Activated CD4-positive, alpha-beta T cell treated with anti-CD3 and anti-CD28 coated beads, Interleukin-2, amount 50 U/mL, for 1 hour (primary cell): ENCODE results near the gene NR1I3.

ENCODE experiments used
- DNase-seq: peaks from one replicate; pipeline ENCODE4 v3.0.0-alpha.2; 2020

Gene NR1I3

GRCh38 chr1:161216945-161217712, 20.9 kb downstream of the NR1I3 start:
- no peak for DNase-seq

- no peak for DNase-seq
These were observed 22.9 kb downstream of the NR1I3 start, which contains the start of gene FCER1G for GRCh38 chr1:161215076-161215475. Gene FCER1G, plus strand, starts transcription at chr1:161215295. Its CDS starts 27 bp downstream, at chr1:161215322.

- no peak for DNase-seq
These were observed 23.6 kb downstream of the NR1I3 start for GRCh38 chr1:161214369-161214768.

- peak; percentile 70 for DNase-seq
These were observed 28.1 kb downstream of the NR1I3 start for GRCh38 chr1:161209790-161210409.

- DNase-seq: no peak
These were observed 30.8 kb downstream of the NR1I3 start for GRCh38 chr1:161207173-161207572.

- no peak for DNase-seq
These were observed 31.4 kb downstream of the NR1I3 start for GRCh38 chr1:161206411-161207140.

- DNase-seq: peak; percentile 95
These were observed 35.9 kb downstream of the NR1I3 start, which contains the start of gene NDUFS2 for GRCh38 chr1:161201836-161202712. Gene NDUFS2, plus strand, starts transcription at chr1:161202367. Its CDS starts 19 bp downstream, at chr1:161202386.

GRCh38 chr1:161200992-161201835, 36.8 kb downstream of the NR1I3 start:
- DNase-seq: no peak

- DNase-seq: no peak
These were observed 37.5 kb downstream of the NR1I3 start for GRCh38 chr1:161200421-161200991.

- DNase-seq: no peak
These were observed 38.4 kb downstream of the NR1I3 start for GRCh38 chr1:161199506-161200139.

- DNase-seq: no peak
These were observed 39.0 kb downstream of the NR1I3 start, which contains the start of gene ADAMTS4 for GRCh38 chr1:161198897-161199431. Gene ADAMTS4, minus strand, starts transcription at chr1:161199054. Its CDS starts 427 bp downstream, at chr1:161198627.

- no peak for DNase-seq
These were observed 39.7 kb downstream of the NR1I3 start for GRCh38 chr1:161198194-161198896.

GRCh38 chr1:161197560-161198193, 40.3 kb downstream of the NR1I3 start:
- no peak for DNase-seq

GRCh38 chr1:161196521-161197451, 41.2 kb downstream of the NR1I3 start:
- no peak for DNase-seq

GRCh38 chr1:161196111-161196510, 41.9 kb downstream of the NR1I3 start:
- no peak for DNase-seq

GRCh38 chr1:161195171-161195570, 42.8 kb downstream of the NR1I3 start:
- DNase-seq: no peak

- no peak for DNase-seq
These were observed 44.3 kb downstream of the NR1I3 start for GRCh38 chr1:161193561-161194235.
